Measurements from ENCODE around the gene CCDC88C.

Gene CCDC88C

DNA sequence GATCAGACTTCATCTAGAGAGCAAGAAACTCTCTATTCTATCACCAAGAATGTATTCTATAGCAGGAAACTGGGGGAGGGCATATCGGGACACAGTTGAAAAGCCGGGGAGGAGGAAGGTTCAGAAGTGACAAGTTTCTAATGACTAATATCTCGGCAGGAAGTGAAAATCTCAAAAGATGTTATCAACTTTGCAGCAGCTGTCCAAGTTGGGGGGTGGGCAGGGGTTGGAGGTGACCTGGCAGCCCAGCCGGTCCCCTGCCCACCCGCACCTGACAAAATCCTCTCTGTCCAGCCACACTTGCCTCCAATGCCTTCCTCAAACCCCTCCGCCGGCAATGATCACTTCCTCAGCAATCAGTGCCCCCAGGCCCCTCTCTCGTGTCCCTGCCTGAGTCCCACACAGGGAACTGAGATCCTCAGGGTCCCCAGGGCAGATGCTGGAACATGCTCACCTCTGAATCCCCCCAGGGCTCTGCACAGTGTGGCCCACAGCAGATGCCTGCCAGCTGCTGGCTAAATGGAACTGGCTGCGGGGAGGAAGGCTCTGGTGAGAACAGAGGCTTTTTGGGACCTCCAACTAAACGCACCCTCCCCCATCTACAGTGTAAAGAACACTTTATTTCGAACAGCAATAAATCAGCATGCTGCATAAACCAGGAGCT lies 43.9 kb downstream of the CCDC88C start:
- Histone ChIP-seq H3K27me3 (ENCODE audit: control insufficient read depth in 2 of 2, insufficient read depth in 2 of 2, low read length in 2 of 2) (no peaks in the 10 kb centered on the region), H3K27ac (ENCODE audit: low read depth in 2 of 2, low read length in 2 of 2) (peak overlapping the region; percentile 50 to 84), H3K4me3 (ENCODE audit: low read length in 2 of 2) (peak overlapping the region in 1 of 2 donors; percentile 37), H3K9me3 (ENCODE audit: control insufficient read depth in 2 of 2, low read length in 2 of 2) (no peaks in the 10 kb centered on the region), H3K4me1 (ENCODE audit: control insufficient read depth in 2 of 2, insufficient read depth in 2 of 2, low read length in 2 of 2) (peaks cover 58 to 68% of the 10 kb centered on the region in 2 donors), H3K36me3 (ENCODE audit: control insufficient read depth in 2 of 2, insufficient read depth in 2 of 2, low read length in 2 of 2) (no peaks in the 10 kb centered on the region), H3K9ac (ENCODE audit: low read depth in 1 of 2, low read length in 2 of 2) (peak overlapping the region in 1 of 2 donors; percentile 44)

DNA sequence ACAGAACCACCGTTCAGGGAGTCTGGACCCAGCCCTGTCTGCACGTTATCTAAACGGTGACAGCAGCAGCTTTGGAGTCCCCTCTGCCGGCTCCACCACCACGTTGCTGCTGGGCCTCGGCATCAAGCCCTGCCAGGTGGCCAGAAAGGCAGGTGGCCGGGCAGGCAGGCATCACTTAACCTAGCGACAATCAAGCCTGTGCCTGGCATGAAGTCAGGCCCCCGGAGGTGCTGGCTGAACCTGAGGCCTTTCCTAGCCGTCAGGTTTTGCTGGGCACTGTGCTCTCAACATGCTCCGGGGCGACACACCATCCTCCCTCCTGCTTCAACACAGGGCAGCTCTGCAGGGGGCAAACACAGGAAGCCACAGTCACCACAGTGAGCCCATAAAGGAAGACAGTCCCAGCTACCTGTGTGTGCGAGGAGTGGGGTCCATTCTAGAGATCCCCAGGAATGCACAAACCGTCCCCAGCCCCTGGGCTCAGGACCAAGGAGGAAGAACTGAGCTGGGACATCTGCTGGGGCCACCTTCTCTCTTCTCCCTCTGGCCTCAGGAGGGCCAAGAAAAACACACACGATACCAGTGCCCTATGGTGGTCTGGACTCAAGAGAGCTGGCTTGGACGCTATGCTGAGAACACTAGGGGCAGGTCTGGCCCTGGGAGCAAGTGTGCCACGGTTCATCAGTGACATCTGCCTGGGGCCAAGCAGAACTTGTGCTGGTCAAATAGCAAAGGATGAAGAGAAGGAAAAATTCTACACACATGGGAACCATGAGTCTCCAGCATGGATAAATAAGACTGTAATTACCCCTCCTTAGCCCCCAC lies 44.7 kb downstream of the CCDC88C start:
- Histone ChIP-seq H3K27me3 (ENCODE audit: control insufficient read depth in 2 of 2, insufficient read depth in 2 of 2, low read length in 2 of 2) (no peaks in the 10 kb centered on the region), H3K36me3 (ENCODE audit: control insufficient read depth in 2 of 2, insufficient read depth in 2 of 2, low read length in 2 of 2) (no peaks in the 10 kb centered on the region), H3K4me3 (ENCODE audit: low read length in 2 of 2) (peak overlapping the region in 1 of 2 donors; percentile 37), H3K27ac (ENCODE audit: low read depth in 2 of 2, low read length in 2 of 2) (peak overlapping the region; percentile 8 to 74), H3K9ac (ENCODE audit: low read depth in 1 of 2, low read length in 2 of 2) (peak overlapping the region in 1 of 2 donors; percentile 44), H3K9me3 (ENCODE audit: control insufficient read depth in 2 of 2, low read length in 2 of 2) (no peaks in the 10 kb centered on the region), H3K4me1 (ENCODE audit: control insufficient read depth in 2 of 2, insufficient read depth in 2 of 2, low read length in 2 of 2) (peaks cover 50 to 63% of the 10 kb centered on the region in 2 donors)

DNA sequence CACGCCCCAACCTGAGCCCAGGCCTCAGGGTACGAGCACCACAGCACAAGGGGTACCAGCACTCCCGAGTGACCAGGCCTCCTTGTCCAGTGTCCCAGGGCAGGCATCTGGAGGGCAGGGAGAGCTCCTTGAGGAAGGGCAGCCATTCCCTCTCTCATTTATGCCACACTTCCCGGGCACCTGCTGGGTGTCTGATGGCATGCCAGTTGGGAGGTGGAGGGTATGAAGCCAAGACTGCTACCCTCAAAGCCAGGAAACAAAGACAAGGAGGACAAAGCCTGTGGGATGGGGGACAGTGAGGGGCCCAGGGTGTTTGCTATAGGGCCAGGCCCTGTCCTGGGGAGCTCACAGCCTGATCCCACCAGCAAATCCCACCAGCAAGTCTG lies 45.6 kb downstream of the CCDC88C start:
- Histone ChIP-seq H3K36me3 (ENCODE audit: control insufficient read depth in 2 of 2, insufficient read depth in 2 of 2, low read length in 2 of 2) (no peaks in the 10 kb centered on the region), H3K4me1 (ENCODE audit: control insufficient read depth in 2 of 2, insufficient read depth in 2 of 2, low read length in 2 of 2) (peaks cover 41 to 60% of the 10 kb centered on the region in 2 donors), H3K9me3 (ENCODE audit: control insufficient read depth in 2 of 2, low read length in 2 of 2) (no peaks in the 10 kb centered on the region), H3K27me3 (ENCODE audit: control insufficient read depth in 2 of 2, insufficient read depth in 2 of 2, low read length in 2 of 2) (no peaks in the 10 kb centered on the region), H3K4me3 (ENCODE audit: low read length in 2 of 2) (no peak overlapping the region), H3K9ac (ENCODE audit: low read depth in 1 of 2, low read length in 2 of 2) (no peak overlapping the region), H3K27ac (ENCODE audit: low read depth in 2 of 2, low read length in 2 of 2) (peak overlapping the region in 1 of 2 donors; percentile 71)

DNA sequence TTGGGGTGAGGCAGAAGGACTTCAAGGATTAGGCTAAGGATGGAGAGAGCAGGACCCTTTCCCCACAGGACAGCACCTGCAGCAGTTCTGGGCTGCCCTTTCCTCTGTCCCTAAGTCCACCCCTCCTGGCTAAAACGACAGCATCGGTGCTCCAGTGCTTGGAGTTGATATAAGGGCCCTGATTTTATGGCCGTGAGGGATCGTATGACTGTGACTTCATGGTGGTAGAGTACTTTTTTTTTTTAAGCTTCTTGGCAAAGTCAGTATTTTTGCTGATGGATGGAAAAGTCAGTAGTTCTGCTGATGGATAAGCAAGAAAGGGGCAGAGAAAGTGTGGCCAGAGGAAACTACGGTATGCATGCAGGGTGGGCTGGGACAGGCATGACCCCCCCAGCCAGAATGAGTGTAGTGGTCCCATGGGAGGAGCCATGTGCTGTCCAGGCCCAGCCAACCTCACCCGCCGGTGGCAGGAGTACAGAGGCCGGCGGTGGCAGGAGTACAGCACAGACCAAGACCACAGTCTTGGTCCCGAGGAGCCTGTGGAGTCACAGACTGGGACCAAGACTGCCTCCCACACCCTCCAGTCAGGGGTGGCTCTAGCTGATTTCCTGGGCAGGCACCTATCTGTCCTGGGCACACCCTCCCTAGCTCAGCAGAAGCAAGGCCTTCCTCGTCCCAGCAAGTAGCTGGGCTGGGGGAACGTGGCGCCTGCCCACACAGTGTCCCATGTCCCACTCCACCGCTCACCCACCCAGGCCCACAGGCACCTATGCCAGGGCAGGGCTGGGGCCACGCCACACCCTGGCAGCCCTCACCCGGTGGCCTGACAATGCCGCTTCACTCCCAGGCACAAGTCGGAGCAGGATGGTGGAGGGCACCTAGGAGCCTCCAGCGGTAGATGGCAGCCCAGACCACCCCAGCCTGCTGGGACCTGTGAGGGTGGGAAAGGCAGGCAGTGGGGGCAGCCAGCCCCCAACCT lies 46.3 kb downstream of the CCDC88C start:
- Histone ChIP-seq H3K27ac (ENCODE audit: low read depth in 2 of 2, low read length in 2 of 2) (peak overlapping the region in 1 of 2 donors; percentile 71), H3K4me1 (ENCODE audit: control insufficient read depth in 2 of 2, insufficient read depth in 2 of 2, low read length in 2 of 2) (peaks cover 40 to 61% of the 10 kb centered on the region in 2 donors)

DNA sequence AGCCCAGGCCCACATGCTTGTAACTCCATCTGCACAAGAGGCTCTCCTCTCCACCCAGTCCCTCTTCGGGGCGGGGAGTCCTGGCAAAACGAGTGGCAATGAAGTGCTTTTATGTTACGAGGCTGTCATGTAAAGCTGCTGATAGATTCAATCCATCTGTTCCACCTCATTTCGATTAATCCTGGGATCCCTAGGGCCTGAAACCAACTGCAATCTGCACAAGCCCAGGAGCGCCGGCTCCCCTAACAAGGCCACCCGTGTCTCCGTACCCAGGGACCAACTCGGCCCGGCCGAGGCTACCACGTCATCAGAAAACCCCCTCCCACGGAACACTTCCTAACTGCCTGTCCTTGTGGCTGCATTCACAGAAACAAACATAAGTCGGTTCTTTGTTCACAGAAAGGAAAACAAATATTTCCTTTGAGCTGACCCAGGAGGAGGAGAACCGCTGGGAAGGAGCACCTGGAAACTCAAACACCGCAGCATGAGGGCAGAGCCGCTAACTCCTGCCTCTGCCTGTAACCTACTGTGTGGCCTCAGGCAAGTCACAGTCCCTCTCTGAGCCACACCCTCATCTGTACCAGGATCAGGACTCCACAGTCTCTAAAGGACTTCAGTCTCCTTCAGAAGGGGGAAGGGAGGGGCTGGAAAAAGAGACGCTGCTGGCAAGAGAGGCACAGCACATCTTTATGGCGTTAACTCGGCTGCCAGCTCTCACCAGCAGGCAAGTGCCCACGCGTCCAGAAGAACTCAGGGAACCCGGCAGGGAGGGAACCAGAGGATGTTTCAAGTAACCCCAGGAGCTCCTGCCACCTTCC lies 47.8 kb downstream of the CCDC88C start:
- Histone ChIP-seq H3K9me3 (ENCODE audit: control insufficient read depth in 2 of 2, low read length in 2 of 2) (no peaks in the 10 kb centered on the region), H3K27me3 (ENCODE audit: control insufficient read depth in 2 of 2, insufficient read depth in 2 of 2, low read length in 2 of 2) (no peaks in the 10 kb centered on the region), H3K27ac (ENCODE audit: low read depth in 2 of 2, low read length in 2 of 2) (peak overlapping the region in 1 of 2 donors; percentile 71), H3K9ac (ENCODE audit: low read depth in 1 of 2, low read length in 2 of 2) (peak overlapping the region in 1 of 2 donors; percentile 47), H3K4me1 (ENCODE audit: control insufficient read depth in 2 of 2, insufficient read depth in 2 of 2, low read length in 2 of 2) (peaks cover 31 to 52% of the 10 kb centered on the region in 2 donors), H3K4me3 (ENCODE audit: low read length in 2 of 2) (no peak overlapping the region), H3K36me3 (ENCODE audit: control insufficient read depth in 2 of 2, insufficient read depth in 2 of 2, low read length in 2 of 2) (no peaks in the 10 kb centered on the region)

More for the DNA sequence above, 46.3 kb downstream of the CCDC88C start:
- Histone ChIP-seq H3K9me3 (ENCODE audit: control insufficient read depth in 2 of 2, low read length in 2 of 2) (no peaks in the 10 kb centered on the region), H3K36me3 (ENCODE audit: control insufficient read depth in 2 of 2, insufficient read depth in 2 of 2, low read length in 2 of 2) (no peaks in the 10 kb centered on the region), H3K9ac (ENCODE audit: low read depth in 1 of 2, low read length in 2 of 2) (no peak overlapping the region), H3K27me3 (ENCODE audit: control insufficient read depth in 2 of 2, insufficient read depth in 2 of 2, low read length in 2 of 2) (no peaks in the 10 kb centered on the region), H3K4me3 (ENCODE audit: low read length in 2 of 2) (no peak overlapping the region)

DNA sequence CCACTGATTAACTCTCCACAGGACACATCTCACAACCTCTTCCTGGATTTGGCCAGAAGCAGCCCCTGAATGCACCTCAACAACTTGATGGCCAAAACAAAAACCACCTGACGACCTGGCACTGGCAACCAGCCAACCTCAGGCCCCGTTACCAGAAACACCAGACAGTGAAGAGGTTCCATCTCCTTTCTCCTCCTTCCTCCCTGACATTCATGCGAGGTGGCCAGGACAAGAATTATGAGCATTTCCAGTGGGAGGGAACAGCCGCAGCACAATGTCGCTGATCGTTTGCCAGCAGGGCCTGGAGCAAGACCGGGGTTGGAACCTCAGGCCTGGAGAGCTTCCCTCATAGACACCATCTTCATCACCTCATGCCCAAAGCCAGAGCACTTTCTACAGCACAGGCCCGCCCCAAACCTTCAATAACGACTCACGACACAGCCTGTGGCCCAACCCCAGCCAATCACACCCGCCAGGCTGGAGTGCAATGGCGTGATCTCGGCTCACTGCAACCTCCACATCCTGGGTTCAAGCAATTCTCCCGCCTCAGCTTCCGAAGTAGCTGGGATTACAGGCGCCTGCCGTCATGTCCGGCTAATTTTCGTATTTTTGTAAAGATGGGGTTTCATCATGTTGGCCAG lies 48.7 kb downstream of the CCDC88C start:
- Histone ChIP-seq H3K27ac (ENCODE audit: low read depth in 2 of 2, low read length in 2 of 2) (peak overlapping the region in 1 of 2 donors; percentile 26), H3K4me1 (ENCODE audit: control insufficient read depth in 2 of 2, insufficient read depth in 2 of 2, low read length in 2 of 2) (peaks cover 25 to 53% of the 10 kb centered on the region in 2 donors)

DNA sequence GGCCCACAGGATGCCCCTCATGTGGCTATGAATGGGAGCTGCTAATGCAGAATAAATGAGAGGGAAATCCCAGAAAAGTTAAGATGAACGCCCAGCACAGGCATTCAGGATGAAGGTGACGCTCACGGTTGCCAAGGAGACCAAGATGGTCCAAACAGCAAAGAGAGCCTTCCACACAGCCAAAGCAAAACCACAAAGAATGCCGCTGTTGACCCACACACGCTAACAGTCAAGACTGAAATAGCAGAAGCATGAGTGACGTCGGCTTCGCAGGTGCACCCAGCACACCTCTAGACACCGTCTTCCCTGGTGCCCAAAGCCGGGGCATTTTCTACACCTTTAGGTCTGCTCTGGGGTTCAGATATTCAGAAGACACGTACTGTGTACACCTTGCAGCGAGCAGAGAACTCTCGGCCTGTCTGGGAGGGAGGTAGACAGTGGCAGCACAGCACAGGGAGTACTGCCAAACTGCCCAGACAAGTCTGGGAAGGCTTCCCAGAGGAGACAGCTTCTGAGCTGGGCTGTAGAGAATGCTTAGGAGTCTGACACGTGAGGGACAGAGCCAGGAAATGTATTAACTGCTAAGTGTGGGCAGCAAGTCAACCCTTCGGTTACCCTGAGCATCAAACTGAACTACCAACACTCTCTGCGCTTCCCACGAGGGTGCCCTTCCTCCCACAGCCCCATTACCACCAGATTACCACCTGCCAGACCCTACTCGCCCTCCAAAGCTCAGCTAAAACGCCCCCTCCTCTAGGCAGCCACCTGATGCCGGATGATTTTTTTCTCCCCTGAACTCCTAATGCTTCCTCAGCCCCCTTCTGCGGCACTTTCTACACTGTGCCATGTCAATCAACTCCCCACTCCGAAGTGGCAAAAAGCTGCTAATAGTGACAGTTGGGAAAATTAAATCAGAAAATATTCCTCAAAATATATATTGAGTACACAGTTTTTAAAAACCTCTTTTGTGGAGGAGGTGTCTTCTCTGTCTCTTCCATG lies 50.1 kb downstream of the CCDC88C start:
- H3K9me3 ChIP-seq (ENCODE audit: control insufficient read depth in 2 of 2, low read length in 2 of 2): no peaks in the 10 kb centered on the region
- H3K4me3 ChIP-seq (ENCODE audit: low read length in 2 of 2): peak overlapping the region in 1 of 2 donors; percentile 42
- peak overlapping the region in 1 of 2 donors; percentile 32 for H3K9ac ChIP-seq (ENCODE audit: low read depth in 1 of 2, low read length in 2 of 2)
- no peaks in the 10 kb centered on the region for H3K36me3 ChIP-seq (ENCODE audit: control insufficient read depth in 2 of 2, insufficient read depth in 2 of 2, low read length in 2 of 2)
- H3K4me1 ChIP-seq (ENCODE audit: control insufficient read depth in 2 of 2, insufficient read depth in 2 of 2, low read length in 2 of 2): peaks cover 23 to 42% of the 10 kb centered on the region in 2 donors
- H3K27me3 ChIP-seq (ENCODE audit: control insufficient read depth in 2 of 2, insufficient read depth in 2 of 2, low read length in 2 of 2): no peaks in the 10 kb centered on the region
- H3K27ac ChIP-seq (ENCODE audit: low read depth in 2 of 2, low read length in 2 of 2): peak overlapping the region; percentile 46 to 87

More for the DNA sequence above, 48.7 kb downstream of the CCDC88C start:
- Histone ChIP-seq H3K27me3 (ENCODE audit: control insufficient read depth in 2 of 2, insufficient read depth in 2 of 2, low read length in 2 of 2) (no peaks in the 10 kb centered on the region), H3K9me3 (ENCODE audit: control insufficient read depth in 2 of 2, low read length in 2 of 2) (no peaks in the 10 kb centered on the region), H3K4me3 (ENCODE audit: low read length in 2 of 2) (no peak overlapping the region), H3K36me3 (ENCODE audit: control insufficient read depth in 2 of 2, insufficient read depth in 2 of 2, low read length in 2 of 2) (no peaks in the 10 kb centered on the region), H3K9ac (ENCODE audit: low read depth in 1 of 2, low read length in 2 of 2) (no peak overlapping the region)

DNA sequence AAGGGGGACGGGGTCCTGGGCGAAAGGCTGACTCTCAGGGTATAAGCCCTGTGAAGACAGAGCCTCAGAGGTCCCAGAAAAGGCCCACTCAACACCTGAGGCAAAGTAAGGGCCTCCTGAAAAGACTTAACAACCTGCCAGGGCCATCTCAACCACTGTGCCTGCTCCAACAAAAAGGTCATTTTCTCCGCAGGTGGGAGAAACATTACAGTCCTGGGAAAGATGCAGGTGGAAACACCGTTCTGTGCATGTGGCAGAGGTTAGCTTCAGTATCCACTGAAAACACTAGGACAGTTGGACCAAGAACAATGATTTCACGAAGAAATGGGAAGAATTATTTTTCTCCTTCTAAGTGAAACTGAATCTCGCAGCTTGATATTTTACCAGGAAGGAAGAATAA lies 50.9 kb downstream of the CCDC88C start:
- Histone ChIP-seq H3K27ac (ENCODE audit: low read depth in 2 of 2, low read length in 2 of 2) (peak overlapping the region; percentile 29 to 71), H3K9ac (ENCODE audit: low read depth in 1 of 2, low read length in 2 of 2) (no peak overlapping the region)

More for the DNA sequence above, 50.9 kb downstream of the CCDC88C start:
- H3K36me3 ChIP-seq (ENCODE audit: control insufficient read depth in 2 of 2, insufficient read depth in 2 of 2, low read length in 2 of 2): no peaks in the 10 kb centered on the region
- peaks cover 19 to 37% of the 10 kb centered on the region in 2 donors for H3K4me1 ChIP-seq (ENCODE audit: control insufficient read depth in 2 of 2, insufficient read depth in 2 of 2, low read length in 2 of 2)
- peak overlapping the region in 1 of 2 donors; percentile 42 for H3K4me3 ChIP-seq (ENCODE audit: low read length in 2 of 2)
- H3K9me3 ChIP-seq (ENCODE audit: control insufficient read depth in 2 of 2, low read length in 2 of 2): no peaks in the 10 kb centered on the region
- no peaks in the 10 kb centered on the region for H3K27me3 ChIP-seq (ENCODE audit: control insufficient read depth in 2 of 2, insufficient read depth in 2 of 2, low read length in 2 of 2)
